NCI-H524 treated with DMSO at 0.1 percent for 48 hours (cell line): Measurements from ENCODE around the gene NPAS2.

ENCODE experiments used
- DNase-seq: peaks from one replicate; lab custom pipeline; 2025; lab: John Stamatoyannopoulos, UW

NPAS2 gene

DNA sequence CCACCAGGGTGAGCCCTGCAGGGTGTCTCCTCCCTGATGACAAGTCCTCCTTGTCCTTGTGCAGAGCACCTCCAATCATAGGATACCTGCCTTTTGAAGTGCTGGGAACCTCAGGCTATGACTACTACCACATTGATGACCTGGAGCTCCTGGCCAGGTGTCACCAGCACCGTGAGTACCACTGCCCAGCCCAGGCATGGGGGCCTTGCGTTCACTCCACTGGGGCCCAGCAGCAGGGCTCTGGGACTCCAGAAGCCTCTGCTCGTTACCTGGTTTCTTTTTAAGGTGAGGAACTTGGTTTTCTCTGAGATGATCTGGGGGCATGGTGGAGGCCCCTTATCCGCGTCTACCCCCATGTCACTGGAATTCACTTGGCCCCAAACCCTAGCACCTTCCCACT is 145.7 kb downstream of the NPAS2 start:
- no peak for DNase-seq

DNA sequence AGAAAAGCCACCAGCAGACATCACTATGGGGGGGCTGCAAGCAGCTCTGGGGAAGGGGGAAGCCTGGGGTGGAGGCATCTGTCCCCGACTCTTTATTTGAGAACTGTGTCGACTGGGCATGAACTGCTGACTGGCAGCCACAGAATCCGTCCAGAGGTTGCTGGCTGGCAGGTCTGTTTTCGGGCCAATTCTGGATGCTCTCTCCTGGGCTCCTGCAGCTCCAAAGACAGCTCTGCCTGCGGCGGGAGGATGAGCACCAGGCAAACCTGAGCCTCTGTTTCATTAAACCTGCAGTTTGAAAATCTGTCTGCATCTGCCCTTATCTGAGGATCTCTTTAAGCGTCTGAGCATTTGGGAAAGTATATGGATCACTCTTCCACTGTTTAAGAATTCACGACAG is 147.8 kb downstream of the NPAS2 start:
- DNase-seq, result no peak

DNA sequence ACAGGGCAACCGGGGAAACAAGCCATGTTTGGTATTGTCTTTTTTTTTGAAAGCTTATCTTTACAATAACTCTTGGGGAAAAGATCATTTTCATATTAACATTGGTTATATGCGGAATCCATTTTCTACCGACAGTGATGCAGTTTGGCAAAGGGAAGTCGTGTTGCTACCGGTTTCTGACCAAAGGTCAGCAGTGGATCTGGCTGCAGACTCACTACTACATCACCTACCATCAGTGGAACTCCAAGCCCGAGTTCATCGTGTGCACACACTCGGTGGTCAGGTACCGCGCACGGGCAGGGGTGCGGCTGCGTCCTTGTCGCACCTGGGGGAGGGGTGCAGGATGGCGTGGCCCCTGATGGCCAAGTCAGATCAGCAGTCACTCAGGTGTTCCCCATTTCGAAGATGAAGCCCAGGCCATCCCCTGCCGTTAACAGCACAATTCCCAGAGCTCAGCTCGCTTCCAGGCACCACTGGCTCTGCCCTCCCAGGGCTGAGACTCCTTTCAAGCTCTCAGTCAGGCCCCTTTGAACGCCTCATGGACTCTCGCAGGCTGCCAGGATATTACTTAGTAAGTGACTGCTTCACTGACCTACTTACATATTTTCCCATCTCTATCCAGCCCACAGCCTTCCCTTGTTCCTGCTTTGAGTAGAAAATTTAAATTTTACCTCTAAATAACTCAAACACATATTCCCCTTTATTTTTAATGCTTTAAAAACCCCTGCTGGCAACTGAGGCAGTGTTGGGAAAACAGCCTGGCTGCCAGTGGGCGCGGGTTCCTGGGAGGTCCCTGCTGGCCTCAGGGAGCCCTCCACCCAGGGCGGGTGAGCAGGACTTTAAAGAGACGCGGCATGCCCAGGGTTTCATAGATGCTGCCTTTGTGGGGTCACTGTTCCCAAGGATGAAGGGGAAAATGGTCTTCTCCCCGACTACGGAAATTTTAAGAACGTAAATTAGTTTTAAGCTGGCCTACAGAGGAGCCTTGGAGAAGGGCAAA is 148.5 kb downstream of the NPAS2 start:
- no peak for DNase-seq

DNA sequence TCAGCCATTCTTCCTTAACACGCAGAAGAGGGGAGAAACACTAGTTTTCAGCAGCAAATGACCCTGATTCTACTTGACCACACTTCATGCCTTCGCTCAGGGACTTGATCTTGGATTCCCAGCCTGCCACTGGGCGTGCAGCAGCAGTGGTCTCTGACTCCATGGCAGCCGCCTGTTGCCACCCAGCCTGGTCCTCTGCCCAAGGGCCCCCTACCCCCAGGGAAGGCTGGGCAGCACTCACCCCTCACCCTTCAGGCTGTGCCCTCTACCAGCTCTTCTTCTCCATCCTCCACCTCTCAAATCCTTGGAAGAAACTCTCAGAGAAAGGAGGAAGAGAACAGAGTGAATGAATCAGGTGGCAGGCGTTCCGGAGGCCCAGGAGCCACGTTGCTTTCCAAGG is 150.1 kb downstream of the NPAS2 start:
- no peak for DNase-seq

DNA sequence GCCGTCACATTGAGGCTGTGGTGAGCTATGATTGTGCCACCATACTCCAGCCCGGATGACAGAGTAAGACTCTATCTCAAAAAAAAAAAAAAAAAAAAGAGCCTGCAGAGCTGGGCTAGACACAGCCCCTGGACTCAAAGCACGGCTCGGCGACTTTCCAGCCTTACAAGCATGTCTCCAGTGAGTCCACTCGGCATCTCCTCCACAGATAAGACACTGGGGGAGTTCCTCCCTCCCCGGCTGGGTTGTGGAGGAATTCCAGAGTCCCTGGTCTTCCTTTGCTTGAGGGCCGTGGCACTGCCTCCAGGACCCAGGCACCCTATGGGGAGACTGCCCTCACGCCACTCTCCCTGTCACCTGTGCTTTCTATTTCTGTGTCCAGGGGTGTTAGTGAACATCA is 151.3 kb downstream of the NPAS2 start:
- DNase-seq, result no peak

DNA sequence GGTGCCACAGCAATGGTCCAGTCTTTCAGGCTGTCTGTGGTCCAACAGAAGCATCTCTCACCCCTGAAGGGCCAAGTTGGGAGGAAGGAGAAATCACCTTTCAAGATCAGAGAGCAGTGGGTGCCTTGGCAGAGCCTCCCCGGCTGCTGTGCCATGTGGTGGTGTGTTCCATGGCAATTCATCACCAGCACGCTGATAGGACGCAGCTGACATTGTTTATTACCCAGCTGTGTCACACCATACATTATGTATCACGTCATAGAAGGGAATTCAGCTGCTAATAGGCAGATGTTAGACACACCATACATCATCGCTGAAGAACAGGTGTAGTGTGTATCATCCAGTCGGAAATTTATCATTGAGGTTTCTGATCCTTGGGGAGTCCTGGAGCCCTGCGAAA is 152.5 kb downstream of the NPAS2 start:
- DNase-seq, result no peak

DNA sequence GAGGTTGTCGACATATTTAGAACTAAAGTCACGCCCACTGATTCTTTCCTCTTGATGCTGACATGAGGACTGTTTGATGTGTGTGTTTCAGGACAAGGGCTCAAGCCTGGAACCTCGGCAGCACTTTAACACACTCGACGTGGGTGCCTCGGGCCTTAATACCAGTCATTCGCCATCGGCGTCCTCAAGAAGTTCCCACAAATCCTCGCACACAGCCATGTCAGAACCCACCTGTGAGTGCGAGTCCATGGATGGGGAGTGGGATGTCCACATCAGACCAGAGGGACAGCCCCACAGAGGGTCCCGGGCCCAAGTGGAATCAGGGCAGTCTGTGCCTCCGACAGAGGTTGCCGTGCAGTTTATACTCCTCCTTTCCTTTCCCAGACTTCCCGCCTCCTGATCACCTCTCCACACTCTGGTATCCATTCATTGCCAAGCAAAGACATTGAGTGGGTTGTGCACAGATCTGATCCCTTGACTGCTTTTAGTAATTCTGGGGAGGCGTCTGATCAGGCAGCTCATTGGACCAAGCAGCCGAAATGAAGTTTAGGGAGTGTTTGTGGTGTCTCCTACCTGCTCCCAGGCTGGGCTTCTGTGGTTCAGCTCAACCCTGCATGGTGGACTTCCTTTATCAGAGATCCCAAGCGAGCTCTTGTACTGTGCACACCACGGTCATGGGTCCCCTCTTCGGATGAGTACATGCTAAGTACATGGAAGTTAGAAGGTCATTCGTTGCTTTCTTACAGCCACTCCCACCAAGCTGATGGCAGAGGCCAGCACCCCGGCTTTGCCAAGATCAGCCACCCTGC is 155.0 kb downstream of the NPAS2 start:
- DNase-seq, result no peak

DNA sequence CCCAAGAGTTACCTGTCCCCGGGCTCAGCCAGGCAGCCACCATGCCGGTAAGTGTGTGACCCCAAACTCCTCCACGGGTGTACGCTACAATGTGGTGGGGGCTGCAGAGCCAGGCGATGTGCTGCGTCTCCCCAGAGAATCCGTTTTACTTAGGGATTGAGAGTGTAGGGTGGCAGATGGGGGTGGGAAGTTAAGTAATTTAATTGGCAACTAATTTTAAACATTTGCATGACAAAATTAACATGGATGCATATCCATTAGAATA is 155.5 kb downstream of the NPAS2 start:
- no peak for DNase-seq

DNA sequence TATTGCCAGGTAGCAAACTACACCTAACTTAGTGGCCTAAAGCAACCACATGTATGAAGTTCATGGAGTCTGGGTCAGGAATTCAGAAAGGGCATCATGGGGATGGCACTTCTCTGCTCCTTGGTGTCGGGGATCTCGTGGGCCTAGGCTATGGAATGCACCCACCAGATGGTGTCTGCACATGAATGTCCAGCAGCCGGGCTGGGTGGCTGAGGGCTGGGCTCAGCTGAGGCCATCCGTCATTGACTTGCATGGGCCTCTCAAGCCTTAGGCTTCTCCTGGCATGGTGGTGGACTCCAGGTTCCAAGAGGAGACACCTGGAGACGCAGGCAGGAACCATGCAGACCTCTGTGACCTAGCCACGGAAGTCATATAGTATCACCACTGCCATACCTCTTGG is 156.1 kb downstream of the NPAS2 start:
- no peak for DNase-seq

DNA sequence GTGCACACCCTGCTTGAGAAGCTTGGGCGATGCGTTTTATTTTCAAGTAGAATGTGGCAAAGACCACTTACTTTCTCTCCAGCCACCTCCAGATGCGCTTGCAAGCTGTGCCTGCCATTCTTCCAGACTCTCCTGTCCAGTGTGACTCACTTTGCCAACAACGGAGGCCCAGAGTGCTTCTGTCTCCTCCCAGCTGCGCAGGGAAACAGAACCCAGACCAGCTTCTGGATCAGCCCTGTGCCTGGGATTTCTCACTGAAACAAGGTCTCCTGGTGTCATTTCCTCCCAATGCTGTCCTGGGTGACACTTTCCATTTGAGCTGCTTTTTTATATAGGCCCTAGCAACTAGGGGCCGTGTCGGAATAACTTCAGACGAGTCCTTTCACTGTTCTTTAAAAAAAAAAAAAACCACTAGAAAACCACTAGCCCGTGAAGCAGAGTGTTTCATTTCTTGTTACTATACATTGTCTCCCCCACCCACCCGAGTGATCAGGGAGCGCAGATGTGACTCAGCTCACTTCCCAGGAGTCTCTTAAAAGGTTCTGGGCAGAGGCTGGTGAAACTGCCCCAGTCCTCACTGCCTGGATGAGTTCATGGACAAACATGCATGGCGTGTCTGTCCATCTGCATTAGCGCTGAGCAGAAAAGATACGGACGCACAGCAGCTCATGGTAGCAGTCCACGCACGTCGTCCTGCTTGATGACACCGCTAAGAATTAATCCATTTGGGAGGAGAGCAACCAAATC is 156.9 kb downstream of the NPAS2 start:
- DNase-seq, result no peak

DNA sequence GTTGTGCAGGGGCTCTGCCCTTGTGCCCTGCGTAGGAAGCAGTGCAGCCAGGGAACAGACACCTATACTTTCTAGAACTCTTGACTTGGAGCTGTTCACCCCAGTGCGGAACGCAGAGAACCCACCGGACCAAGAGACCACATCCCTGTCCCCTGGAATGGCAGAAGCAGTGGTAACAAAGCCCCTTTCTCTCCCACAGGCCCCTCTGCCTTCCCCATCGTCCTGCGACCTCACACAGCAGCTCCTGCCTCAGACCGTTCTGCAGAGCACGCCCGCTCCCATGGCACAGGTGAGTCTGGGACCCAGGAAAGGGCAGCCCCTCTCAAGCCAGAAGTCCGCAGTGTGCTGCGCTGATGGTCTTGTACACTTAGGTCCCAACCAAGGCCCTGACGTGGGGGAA is 157.6 kb downstream of the NPAS2 start:
- no peak for DNase-seq

DNA sequence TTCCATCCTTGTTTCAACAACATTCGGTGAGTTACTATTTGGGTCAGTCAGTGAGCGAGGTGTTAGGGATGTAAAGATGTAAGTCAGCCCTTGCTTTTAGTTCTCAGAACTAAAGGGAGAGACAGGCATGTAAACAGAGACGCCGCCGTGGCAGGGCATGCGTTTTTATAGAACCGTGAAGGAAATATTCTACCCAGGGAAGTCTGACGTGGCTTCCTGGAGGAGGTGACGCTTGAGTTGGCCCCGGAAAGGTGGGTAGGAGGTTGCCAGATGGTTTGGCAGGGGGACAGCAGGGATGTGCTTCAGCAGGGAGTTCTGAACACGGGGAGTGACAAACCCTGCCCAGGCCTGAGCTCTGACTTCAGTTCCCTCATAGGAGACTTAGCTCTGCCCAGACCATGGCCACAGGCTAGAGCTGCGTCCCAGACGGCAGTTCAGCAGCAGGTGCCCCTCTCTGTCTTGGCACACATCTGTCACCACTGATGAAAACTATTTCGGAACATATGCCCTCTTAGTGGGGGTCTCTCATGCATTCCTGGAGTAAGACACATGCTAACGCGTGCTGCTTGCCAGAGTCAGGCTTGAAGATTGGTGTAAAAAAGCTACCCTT is 158.7 kb downstream of the NPAS2 start:
- peak; percentile 34 for DNase-seq

DNA sequence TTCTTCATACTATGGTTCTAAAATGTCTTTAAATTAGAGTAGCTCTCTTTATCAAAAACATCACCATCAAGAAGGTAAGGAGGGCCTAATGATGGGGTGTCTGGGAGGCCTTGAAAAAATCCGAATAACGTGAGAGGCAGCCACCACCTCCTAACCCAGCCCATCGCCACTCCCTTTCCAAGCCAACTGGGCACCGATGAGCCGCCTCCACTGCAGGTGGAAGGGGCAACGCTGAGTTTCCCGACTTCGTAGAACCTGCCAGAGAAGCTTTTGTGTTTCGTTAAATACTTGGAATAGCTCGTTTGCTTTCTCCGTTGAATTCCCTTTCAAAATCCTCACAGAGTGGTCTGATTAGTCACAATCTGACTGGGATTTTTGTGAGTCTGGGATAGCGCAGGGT is 160.1 kb downstream of the NPAS2 start:
- DNase-seq, result no peak

DNA sequence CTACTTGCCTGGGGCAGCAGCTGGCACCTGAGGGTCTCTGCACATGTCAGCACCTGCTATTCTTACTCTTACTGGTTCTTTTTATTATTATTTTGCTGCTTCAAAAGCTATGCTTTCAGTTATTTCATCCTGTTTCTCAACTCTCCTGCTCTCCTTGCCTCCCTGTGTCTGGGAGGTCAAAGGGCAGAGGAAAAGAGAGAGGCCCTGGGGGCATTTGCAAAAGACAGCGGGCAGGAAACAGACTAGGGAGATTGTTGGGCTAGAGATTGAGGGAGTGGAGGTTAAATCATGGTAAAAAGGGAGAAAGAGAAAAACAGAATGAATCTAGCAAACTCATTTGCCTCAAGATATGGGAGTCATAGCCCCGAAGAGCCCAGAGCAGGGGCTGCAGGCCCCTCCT is 161.1 kb downstream of the NPAS2 start:
- DNase-seq, result no peak

DNA sequence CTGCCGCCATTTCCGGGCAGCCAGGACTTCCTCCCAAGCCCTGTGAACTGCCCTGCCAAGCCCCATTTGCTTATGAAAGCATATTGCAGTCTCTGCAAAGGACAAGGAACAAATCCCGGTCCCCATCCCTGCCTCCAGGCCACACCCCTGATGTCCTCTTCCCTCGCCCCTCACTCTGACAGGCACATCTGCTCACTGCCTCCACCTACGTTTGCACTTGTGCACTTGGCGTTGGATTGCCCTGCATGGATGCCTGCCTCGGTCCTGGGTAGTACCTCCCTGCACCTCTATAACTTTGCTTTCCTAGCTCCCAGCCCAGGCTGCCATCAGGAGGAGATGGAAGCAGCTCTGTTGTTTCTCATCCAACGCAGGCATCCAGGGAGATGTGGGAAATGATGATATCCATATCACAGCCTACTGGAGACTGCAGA is 162.5 kb downstream of the NPAS2 start:
- DNase-seq, result no peak

DNA sequence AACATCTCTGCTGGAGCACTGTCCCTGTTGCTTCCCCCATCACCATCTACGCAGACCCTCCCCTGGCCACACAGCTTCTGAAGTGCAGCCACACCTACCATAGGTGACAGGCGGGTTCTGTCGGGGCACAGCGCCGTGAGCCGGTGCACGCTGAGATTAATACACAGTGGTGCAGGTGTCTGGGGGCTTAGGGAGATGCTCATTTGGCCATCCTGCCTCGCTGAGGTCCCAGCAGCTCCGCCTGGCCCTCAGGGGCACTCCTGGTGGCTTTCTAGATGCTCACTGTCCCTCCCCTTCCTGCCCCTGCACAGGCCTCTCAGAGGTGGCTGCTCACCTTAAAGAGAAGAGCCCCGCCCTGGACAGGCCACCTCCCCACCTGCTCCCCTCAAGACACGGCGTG is 163.3 kb downstream of the NPAS2 start:
- DNase-seq, result no peak

DNA sequence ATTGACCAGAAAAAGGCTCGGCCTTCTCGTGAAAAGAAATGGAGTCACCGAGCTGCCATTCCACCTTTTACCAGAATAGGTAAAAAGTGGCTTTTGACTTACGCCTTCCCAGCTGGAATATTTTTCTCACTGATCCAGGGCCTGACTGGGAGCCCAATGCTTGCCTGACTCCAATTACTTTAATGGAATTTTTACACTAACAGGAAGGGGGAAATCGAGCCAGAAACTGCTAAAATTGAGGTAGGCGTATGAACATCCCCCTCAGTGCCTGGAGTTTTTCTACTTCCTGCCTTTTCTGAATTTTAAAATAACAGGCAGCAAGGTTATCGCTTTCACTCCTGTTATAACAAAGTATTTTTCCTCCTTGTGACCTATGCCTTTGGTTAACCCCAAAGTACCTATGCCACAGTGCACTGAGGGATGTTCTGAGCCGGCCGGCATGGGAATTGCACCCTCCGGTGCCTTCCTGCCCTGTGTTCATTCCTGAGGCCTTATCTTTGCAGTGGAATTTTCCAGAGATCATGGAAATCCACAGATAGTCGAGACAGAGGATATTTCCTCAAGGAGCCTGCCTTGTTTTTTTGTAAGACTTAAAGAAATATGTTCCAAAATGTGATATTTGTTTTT is 163.9 kb downstream of the NPAS2 start:
- DNase-seq, result no peak

DNA sequence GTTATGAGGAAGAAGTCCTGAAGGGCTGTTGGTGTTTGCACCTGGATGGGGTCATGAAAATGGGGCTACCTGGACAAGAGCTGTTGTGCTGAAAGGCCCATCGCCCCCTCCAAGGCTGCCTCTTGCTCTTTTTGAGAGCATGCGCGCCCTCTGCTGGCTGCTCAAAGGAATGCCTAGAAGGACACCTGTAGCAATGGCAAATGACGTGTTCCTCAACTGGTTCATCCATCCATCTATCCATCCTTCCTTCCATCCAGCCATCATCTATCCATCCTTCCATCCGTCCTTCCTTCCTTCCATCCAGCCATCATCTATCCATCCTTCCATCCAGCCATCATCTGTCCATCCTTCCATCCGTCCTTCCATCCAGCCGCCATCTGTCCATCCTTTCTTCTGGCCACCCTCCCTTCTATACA is 165.0 kb downstream of the NPAS2 start:
- DNase-seq, result no peak

DNA sequence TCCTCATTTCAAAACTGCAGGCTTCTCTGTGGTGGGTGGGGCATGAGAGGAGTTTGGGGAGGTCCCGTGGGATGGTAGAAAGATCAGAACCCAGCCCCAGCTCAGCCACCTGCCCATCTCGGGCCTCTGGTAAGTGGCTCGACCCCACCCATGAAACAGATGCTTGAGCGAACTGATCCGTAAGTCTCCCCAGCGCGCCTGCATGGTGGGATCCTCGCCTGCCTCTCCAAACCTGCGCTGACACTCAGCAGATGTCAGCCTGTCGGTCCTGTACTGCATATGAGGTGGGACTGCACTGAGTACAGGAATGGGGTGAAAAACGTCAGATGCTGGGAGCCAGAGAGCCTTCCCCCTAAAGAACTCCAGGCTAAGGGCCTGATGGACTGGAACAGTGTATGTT is 166.2 kb downstream of the NPAS2 start:
- peak; percentile 46 for DNase-seq

DNA sequence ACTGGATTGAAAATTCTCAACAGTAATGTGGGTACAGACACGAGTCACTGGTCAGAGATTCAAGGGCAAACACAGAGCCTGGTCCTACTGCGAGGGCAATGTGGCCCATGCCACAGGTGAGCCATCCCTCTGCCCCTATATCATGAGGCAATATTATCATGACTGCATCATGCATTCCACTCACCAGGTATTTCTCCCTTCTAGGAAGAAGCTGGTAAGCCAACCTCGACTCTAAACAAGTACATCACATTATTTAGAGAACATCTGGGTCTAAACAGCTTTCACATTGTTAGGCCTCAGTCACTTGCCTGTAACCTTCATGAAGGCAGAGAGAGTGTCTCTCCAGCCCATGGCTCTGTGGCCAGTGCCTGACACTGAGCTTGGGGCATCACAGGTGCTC is 167.6 kb downstream of the NPAS2 start:
- DNase-seq, result no peak

DNA sequence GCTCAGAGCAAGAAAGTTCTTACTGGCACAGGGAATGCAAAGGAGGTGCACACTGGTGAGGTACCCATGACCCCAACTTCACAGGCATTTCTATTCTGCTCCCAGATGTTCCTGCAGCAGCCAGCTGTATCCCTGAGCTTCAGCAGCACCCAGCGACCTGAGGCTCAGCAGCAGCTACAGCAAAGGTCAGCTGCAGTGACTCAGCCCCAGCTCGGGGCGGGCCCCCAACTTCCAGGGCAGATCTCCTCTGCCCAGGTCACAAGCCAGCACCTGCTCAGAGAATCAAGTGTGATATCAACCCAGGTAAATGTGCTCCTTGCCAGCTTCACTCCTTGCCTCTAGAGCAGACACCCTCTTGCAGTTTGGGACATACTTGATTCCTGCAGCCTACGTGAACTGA is 168.0 kb downstream of the NPAS2 start:
- DNase-seq, result no peak
